Smooth muscle cell (in vitro differentiated cells): ENCODE data around the gene ATP13A2. TPM values are rescaled to one million over a fixed set of nuclear protein-coding genes. Genes with fewer than 3 reads are reported as not detected.
"Not testable (repeated sequence)": the region's sequence is repeated elsewhere in the genome, so short reads cannot be mapped to it uniquely, and the experiment has no call there.

Experiments used
- DNase-seq: peaks from one replicate; lab custom pipeline; 2025; ENCODE audit not compliant: unreplicated experiment; lab: John Stamatoyannopoulos, UW
- H2AFZ ChIP-seq: fragments of 200-600 bp; sonication (generic); 2 replicates; pipeline ENCODE4 v1.6.0; 2016; ENCODE audit warnings: antibody characterized with exemption, low read depth, mild to moderate bottlenecking
- H3F3A ChIP-seq: fragments of 200-600 bp; sonication (generic); 2 replicates; pipeline ENCODE4 v1.6.0; 2017; ENCODE audit warnings: antibody characterized with exemption, low read depth
- H3K27ac ChIP-seq: fragments of 200-600 bp; sonication (generic); 2 replicates; pipeline ENCODE4 v1.5.1; 2016; ENCODE audit warnings: low read depth, mild to moderate bottlenecking
- H3K27me3 ChIP-seq: fragments of 200-600 bp; sonication (generic); 2 replicates; pipeline ENCODE4 v1.6.1; 2016; ENCODE audit warnings: low read depth, mild to moderate bottlenecking
- H3K36me3 ChIP-seq: fragments of 200-600 bp; sonication (generic); 2 replicates; pipeline ENCODE4 v1.5.1; 2016; ENCODE audit warnings: low read depth
- H3K4me1 ChIP-seq: fragments of 200-600 bp; sonication (generic); 2 replicates; pipeline ENCODE4 v1.5.1; 2016; ENCODE audit warnings: low read depth
- H3K4me2 ChIP-seq: fragments of 200-600 bp; sonication (generic); 2 replicates; pipeline ENCODE4 v1.6.0; 2016; ENCODE audit warnings: mild to moderate bottlenecking
- H3K4me3 ChIP-seq: fragments of 200-600 bp; sonication (generic); 2 replicates; pipeline ENCODE4 v1.5.1; 2016; ENCODE audit warnings: mild to moderate bottlenecking
- H3K79me2 ChIP-seq: fragments of 200-600 bp; sonication (generic); 2 replicates; pipeline ENCODE4 v1.6.0; 2016; ENCODE audit warnings: low read depth, mild to moderate bottlenecking
- H3K9ac ChIP-seq: fragments of 200-600 bp; sonication (generic); 2 replicates; pipeline ENCODE4 v1.6.0; 2016; ENCODE audit warnings: low read depth
- H3K9me3 ChIP-seq: fragments of 200-600 bp; sonication (generic); replicated peaks from 2 replicates; pipeline ENCODE4 v1.5.1; 2016; ENCODE audit warnings: low read depth
- H4K20me1 ChIP-seq: fragments of 200-600 bp; sonication (generic); 2 replicates; pipeline ENCODE4 v1.6.0; 2016; ENCODE audit warnings: low read depth
- CTCF ChIP-seq: fragments of 200-600 bp; sonication (generic); IDR thresholded peaks from 2 replicates; pipeline ENCODE4 v1.5.1; 2017; ENCODE audit warnings: borderline replicate concordance, mild to moderate bottlenecking, antibody characterized with exemption; ENCODE audit not compliant: insufficient read depth, poor library complexity, severe bottlenecking
- whole genome bisulfite sequencing: methylation state at CpG from one replicate; pipeline ENCODE4 v1.1.7; 2016; ENCODE audit warnings: low lambda C conversion rate; 5-methylcytosine and 5-hydroxymethylcytosine counted together
- polyA plus RNA-seq: library from polyadenylated mRNA; unstranded; fragments of >200 nt; fragmentation: Nextera tagmentation; extraction: Ambion mirVana; gene quantifications from 2 replicates; pipeline ENCODE4 v1.2.1, GENCODE V29; 2016
- total RNA-seq: library from RNA; depleted of rRNA; stranded (reverse); fragments of >200 nt; gene quantifications from 2 replicates; pipeline ENCODE4 v1.2.3, GENCODE V29; 2014

The ATP13A2 gene
- total and polyA plus RNA-seq, 2 experiments from 2014 or later, result 27.7 to 42.3 TPM

GRCh38 chr1:16955186-16955585 is 56.5 kb downstream of the ATP13A2 start:
- no peak for DNase-seq
- Histone ChIP-seq H3K27me3 (no peaks in the 10 kb centered on the region), H4K20me1 (no peaks in the 10 kb centered on the region), H3K27ac (no peak overlapping the region), H3K36me3 (no peaks in the 10 kb centered on the region), H3K9me3 (no peaks in the 10 kb centered on the region), H3K4me2 (no peak overlapping the region), H3K79me2 (no peaks in the 10 kb centered on the region), H2AFZ (no peak overlapping the region), H3K4me3 (no peak overlapping the region), H3F3A (no peaks in the 10 kb centered on the region), H3K4me1 (no peaks in the 10 kb centered on the region), H3K9ac (no peak overlapping the region)
- TF ChIP-seq CTCF, result no peak
- WGBS, result 96% methylated on average over 25 of the region's 25 CpGs

GRCh38 chr1:16954579-16954978 is 57.1 kb downstream of the ATP13A2 start:
- 99% methylated on average over 9 of the region's 18 CpGs for WGBS
- no peak overlapping the region for H3K4me3 ChIP-seq
- no peaks in the 10 kb centered on the region for H3K9me3 ChIP-seq
- no peak for TF ChIP-seq CTCF
- no peak overlapping the region for H3K9ac ChIP-seq
- no peak overlapping the region for H3K27ac ChIP-seq
- no peaks in the 10 kb centered on the region for H3K79me2 ChIP-seq
- no peaks in the 10 kb centered on the region for H4K20me1 ChIP-seq
- no peak overlapping the region for H2AFZ ChIP-seq
- no peaks in the 10 kb centered on the region for H3K4me1 ChIP-seq
- H3K27me3 ChIP-seq, result no peaks in the 10 kb centered on the region
- no peaks in the 10 kb centered on the region for H3K36me3 ChIP-seq
- H3K4me2 ChIP-seq, result no peak overlapping the region
- no peaks in the 10 kb centered on the region for H3F3A ChIP-seq
- DNase-seq, result no peak

- H3K4me3 ChIP-seq, H2AFZ ChIP-seq: not testable (repeated sequence)
These were observed 59.4 kb downstream of the ATP13A2 start for GRCh38 chr1:16952376-16952775.

GRCh38 chr1:16949026-16949425 is 62.7 kb downstream of the ATP13A2 start:
- WGBS, result 96% methylated on average over 7 of the region's 7 CpGs

More at GRCh38 chr1:16952376-16952775, 59.4 kb downstream of the ATP13A2 start:
- not testable (repeated sequence) for H3F3A ChIP-seq, H4K20me1 ChIP-seq, DNase-seq, H3K79me2 ChIP-seq, H3K9me3 ChIP-seq, H3K27me3 ChIP-seq, H3K27ac ChIP-seq, H3K36me3 ChIP-seq, H3K4me2 ChIP-seq, H3K4me1 ChIP-seq, H3K9ac ChIP-seq
- WGBS, result 100% methylated on average over 4 of the region's 4 CpGs

GRCh38 chr1:16948282-16948891 is 63.3 kb downstream of the ATP13A2 start:
- DNase-seq, H3K79me2 ChIP-seq, H3K9me3 ChIP-seq, H4K20me1 ChIP-seq, H3F3A ChIP-seq, H3K27ac ChIP-seq, H3K9ac ChIP-seq, H3K4me1 ChIP-seq, H2AFZ ChIP-seq, H3K4me2 ChIP-seq, H3K27me3 ChIP-seq, H3K36me3 ChIP-seq, H3K4me3 ChIP-seq: not testable (repeated sequence)
- 93% methylated on average over 23 of the region's 26 CpGs for WGBS

More at GRCh38 chr1:16949026-16949425, 62.7 kb downstream of the ATP13A2 start:
- H3K36me3 ChIP-seq, DNase-seq, H3K4me3 ChIP-seq, H3K9ac ChIP-seq, H4K20me1 ChIP-seq, H3F3A ChIP-seq, H3K4me1 ChIP-seq, H3K27ac ChIP-seq, H3K9me3 ChIP-seq, H2AFZ ChIP-seq, H3K4me2 ChIP-seq, H3K27me3 ChIP-seq, H3K79me2 ChIP-seq: not testable (repeated sequence)
